Activated CD4-positive, alpha-beta T cell treated with anti-CD3 and anti-CD28 coated beads for 36 hours (primary cell): ENCODE results near the gene RIF1. TPM values are rescaled to one million over a fixed set of nuclear protein-coding genes. Genes with fewer than 3 reads are reported as not detected.

ENCODE experiments used
- ATAC-seq: fragments of 200-7000 bp; cut with Tn5 transposase; one replicate; pipeline ENCODE4 v1.10.0; 2021; ENCODE audit warnings: mild to moderate bottlenecking, moderate library complexity
- CTCF ChIA-PET: fragments of 350-600 bp; sonication (Branson Sonifier 250); formaldehyde crosslinking; loops from one replicate; lab custom pipeline; 2021; ENCODE audit warnings: antibody characterized with exemption; lab: Charles Lee
- POLR2A ChIA-PET: fragments of 350-600 bp; sonication (Branson Sonifier 250); formaldehyde crosslinking; loops from one replicate; lab custom pipeline; 2021; ENCODE audit warnings: antibody characterized with exemption, inconsistent platforms; lab: Charles Lee
- DNase-seq: peaks from one replicate; pipeline ENCODE4 v3.0.0-alpha.2; 2020
- H3K27ac Mint-ChIP-seq: one replicate; pipeline ENCODE4 v1.8.0; 2021; ENCODE audit warnings: mixed read lengths
- H3K27me3 Mint-ChIP-seq: one replicate; pipeline ENCODE4 v1.8.0; 2021; ENCODE audit warnings: mixed read lengths
- H3K36me3 Mint-ChIP-seq: one replicate; pipeline ENCODE4 v1.8.0; 2021; ENCODE audit warnings: low read depth, mixed read lengths
- H3K4me1 Mint-ChIP-seq: one replicate; pipeline ENCODE4 v1.8.0; 2021; ENCODE audit warnings: mixed read lengths
- H3K4me3 Mint-ChIP-seq: one replicate; pipeline ENCODE4 v1.8.0; 2021; ENCODE audit warnings: mild to moderate bottlenecking, moderate library complexity, mixed read lengths
- H3K9me3 Mint-ChIP-seq: one replicate; pipeline ENCODE4 v1.8.0; 2021; ENCODE audit warnings: low read depth, mixed read lengths
- intact Hi-C, 2 experiments: fragments of 100-400 bp; cut with DNase I in 1 of 2; cut with micrococcal nuclease in 1 of 2; formaldehyde crosslinking; loops; one replicate each; pipeline versions ENCODE4 v1.14.2 to v1.15.1; 2022 to 2024; cut with DNase I, micrococcal nuclease
- total RNA-seq, 2 experiments: library from RNA; stranded (reverse); gene quantifications; one replicate each; pipeline ENCODE4 v1.2.3, GENCODE V29; 2021

Gene RIF1, protein sequence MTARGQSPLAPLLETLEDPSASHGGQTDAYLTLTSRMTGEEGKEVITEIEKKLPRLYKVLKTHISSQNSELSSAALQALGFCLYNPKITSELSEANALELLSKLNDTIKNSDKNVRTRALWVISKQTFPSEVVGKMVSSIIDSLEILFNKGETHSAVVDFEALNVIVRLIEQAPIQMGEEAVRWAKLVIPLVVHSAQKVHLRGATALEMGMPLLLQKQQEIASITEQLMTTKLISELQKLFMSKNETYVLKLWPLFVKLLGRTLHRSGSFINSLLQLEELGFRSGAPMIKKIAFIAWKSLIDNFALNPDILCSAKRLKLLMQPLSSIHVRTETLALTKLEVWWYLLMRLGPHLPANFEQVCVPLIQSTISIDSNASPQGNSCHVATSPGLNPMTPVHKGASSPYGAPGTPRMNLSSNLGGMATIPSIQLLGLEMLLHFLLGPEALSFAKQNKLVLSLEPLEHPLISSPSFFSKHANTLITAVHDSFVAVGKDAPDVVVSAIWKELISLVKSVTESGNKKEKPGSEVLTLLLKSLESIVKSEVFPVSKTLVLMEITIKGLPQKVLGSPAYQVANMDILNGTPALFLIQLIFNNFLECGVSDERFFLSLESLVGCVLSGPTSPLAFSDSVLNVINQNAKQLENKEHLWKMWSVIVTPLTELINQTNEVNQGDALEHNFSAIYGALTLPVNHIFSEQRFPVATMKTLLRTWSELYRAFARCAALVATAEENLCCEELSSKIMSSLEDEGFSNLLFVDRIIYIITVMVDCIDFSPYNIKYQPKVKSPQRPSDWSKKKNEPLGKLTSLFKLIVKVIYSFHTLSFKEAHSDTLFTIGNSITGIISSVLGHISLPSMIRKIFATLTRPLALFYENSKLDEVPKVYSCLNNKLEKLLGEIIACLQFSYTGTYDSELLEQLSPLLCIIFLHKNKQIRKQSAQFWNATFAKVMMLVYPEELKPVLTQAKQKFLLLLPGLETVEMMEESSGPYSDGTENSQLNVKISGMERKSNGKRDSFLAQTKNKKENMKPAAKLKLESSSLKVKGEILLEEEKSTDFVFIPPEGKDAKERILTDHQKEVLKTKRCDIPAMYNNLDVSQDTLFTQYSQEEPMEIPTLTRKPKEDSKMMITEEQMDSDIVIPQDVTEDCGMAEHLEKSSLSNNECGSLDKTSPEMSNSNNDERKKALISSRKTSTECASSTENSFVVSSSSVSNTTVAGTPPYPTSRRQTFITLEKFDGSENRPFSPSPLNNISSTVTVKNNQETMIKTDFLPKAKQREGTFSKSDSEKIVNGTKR (N-terminal part only)
- 10 to 100 TPM; 55.7 to 67.1 TPM for total RNA-seq

DNA sequence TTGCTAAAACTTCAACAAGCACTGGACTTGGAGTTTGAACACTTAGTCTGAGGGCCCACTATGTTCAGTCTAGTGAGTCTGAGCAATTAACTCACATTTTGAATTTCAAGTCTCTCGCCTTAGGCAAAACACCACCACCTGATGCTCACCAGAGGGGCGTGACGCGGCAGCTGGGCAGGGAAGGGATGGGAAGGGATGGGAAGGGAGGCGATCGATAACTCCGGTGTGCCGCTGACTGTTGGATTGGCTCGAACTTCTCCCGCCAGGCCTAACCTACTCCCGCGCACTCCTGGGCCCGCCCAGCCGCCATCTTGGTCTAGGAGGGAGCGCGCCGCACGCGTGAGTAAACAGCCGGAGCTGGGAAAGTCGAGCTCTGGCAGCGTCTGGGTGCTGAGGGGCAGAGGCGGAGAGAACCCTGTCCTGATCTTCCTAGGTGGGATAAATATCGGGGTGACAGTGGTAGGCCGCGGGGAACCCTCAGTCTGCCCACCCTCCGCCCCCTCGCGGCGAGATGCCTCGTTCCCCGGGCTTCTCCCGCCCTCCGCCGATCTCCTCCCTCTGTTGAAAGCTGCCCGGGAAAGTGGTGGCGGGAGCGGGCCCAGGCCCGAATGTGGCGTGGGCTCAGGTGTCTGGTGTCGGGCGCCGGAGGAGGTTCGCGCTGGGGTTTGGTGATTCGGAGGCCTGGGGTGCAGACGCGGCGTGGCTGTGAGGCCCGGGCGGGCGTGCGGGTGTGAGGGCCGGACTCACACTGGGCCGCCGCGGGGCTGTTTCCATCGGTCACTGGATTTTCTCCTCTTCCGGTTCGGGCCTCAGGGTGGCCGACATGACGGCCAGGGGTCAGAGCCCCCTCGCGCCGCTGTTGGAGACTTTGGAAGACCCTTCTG, at the start of gene RIF1:
TSS of gene RIF1 (plus strand) at position 302 of the 884 bp plus-strand sequence. CDS start at position 824, 522 bp downstream.
- H3K4me1 Mint-ChIP-seq, result peaks cover 28% of the 10 kb centered on the region
- H3K4me3 Mint-ChIP-seq, result peak within 1 kb of the TSS; percentile 97
- CTCF ChIA-PET, result interaction anchor here (1.4 kb wide), 2 partner anchors 11 to 147 kb away, joined by 3 to 4 read pairs; no protein-coding TSS in a partner anchor
- DNase-seq (peak; percentile 91), ATAC-seq (peak; percentile 97)
- peak within 1 kb of the TSS; percentile 98 for H3K27ac Mint-ChIP-seq
- intact Hi-C loops, result loop anchor here (1.0 to 2.0 kb wide), 3 partner anchors 121 to 1823 kb away; partner anchors contain the start of genes RBM43 (in 2 of the 2), MMADHC (in 1 of the 2) and NMI (in 1 of the 2)
- H3K36me3 Mint-ChIP-seq, result peaks cover 32% of the 10 kb centered on the region
- H3K27me3 Mint-ChIP-seq, result no peaks in the 10 kb centered on the region
- H3K9me3 Mint-ChIP-seq, result no peaks in the 10 kb centered on the region
- POLR2A ChIA-PET, result interaction anchor here (0.6 to 0.7 kb wide), 2 partner anchors 9 to 27 kb away, joined by 3 to 6 read pairs; no protein-coding TSS in a partner anchor

DNA sequence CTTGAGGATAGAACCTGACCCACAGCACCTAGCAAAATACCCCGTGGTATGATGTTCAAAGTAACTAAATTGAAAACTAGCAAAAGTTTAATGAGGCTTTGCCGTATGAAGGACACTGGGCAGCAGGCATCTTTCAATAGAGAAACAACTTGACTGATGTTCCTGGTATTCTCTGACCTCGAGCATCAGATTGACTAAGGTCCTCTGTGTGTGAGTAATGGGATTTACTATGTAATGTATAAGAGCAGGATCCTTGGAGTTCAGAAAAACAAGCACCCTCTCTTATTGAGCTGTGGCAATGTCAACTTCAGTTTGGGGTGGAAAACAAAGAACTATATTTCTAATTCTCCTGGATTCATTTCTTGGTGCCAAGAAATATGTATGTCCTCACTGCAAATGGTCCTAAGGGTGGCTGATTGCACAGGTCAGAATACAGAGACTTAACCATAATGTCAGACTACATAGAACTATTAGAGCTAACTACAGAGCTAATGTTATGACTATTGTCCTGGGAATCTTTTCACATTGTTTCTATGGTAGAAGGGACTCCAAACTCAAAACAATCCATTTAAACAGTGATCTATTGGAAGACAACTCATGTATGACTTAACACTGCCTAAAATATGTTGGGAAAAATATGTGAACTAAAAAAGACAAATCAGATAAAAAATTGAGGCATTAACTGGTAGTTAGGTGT, 47.9 kb upstream of the RIF1 start:
- POLR2A ChIA-PET, result no interaction called here
- DNase-seq (no peak), ATAC-seq (no peak)
- CTCF ChIA-PET, result no interaction called here
- Mint-ChIP-seq H3K9me3 (no peaks in the 10 kb centered on the region), H3K27ac (no peak overlapping the region), H3K4me3 (no peak overlapping the region), H3K4me1 (no peaks in the 10 kb centered on the region), H3K36me3 (no peaks in the 10 kb centered on the region), H3K27me3 (peaks cover 2% of the 10 kb centered on the region)
- intact Hi-C loops, result no loop called here

DNA sequence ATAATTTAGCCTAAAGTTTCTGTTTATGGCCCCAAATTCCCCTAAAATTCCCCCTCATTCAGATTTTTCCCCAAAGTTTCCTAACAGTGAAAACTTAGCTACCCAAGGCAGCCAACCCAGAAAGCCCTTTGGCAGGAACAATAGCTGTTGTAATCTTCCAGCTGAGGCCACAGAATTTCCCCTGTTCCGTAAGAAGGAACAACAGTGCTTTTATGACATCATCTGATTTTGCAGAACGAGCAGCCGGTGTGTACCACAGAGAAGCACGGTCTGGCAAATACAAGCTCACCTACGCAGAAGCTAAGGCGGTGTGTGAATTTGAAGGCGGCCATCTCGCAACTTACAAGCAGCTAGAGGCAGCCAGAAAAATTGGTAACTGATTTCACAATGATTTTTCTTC, 46.0 kb upstream of the RIF1 start:
- CTCF ChIA-PET, result interaction anchor here (1.1 kb wide), 1 partner anchor 29 kb away, joined by 3 read pairs; no protein-coding TSS in a partner anchor
- H3K9me3 Mint-ChIP-seq, result no peaks in the 10 kb centered on the region
- H3K4me1 Mint-ChIP-seq, result no peaks in the 10 kb centered on the region
- POLR2A ChIA-PET, result no interaction called here
- H3K36me3 Mint-ChIP-seq, result no peaks in the 10 kb centered on the region
- intact Hi-C loops, result no loop called here
- ATAC-seq, result no peak
- no peak overlapping the region for H3K27ac Mint-ChIP-seq
- H3K4me3 Mint-ChIP-seq, result no peak overlapping the region
- H3K27me3 Mint-ChIP-seq, result peaks cover 2% of the 10 kb centered on the region
- DNase-seq, result no peak

DNA sequence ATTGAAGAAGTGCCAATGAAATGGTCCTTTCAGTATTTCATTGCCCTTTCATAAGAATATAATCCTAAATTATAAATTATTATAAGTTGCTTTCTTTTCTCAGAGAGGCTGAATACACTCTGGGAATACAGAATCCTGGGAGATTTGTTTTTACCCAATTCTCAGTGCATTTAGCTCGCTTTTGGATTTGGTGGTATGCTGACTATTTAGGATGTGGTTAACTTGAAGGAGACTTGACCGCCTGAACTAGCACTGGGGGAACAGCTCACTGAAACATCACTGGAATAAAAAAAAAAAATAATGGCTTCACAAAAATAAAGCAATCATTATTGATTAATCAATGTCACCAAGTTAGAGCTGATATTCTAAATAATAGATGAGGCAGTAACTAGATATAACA, 42.1 kb upstream of the RIF1 start:
- peaks cover 2% of the 10 kb centered on the region for H3K27me3 Mint-ChIP-seq
- DNase-seq (no peak), ATAC-seq (no peak)
- POLR2A ChIA-PET, result no interaction called here
- H3K4me1 Mint-ChIP-seq, result no peaks in the 10 kb centered on the region
- H3K27ac Mint-ChIP-seq, result no peak overlapping the region
- CTCF ChIA-PET, result no interaction called here
- no peaks in the 10 kb centered on the region for H3K36me3 Mint-ChIP-seq
- intact Hi-C loops, result no loop called here
- H3K4me3 Mint-ChIP-seq, result no peak overlapping the region
- no peaks in the 10 kb centered on the region for H3K9me3 Mint-ChIP-seq

DNA sequence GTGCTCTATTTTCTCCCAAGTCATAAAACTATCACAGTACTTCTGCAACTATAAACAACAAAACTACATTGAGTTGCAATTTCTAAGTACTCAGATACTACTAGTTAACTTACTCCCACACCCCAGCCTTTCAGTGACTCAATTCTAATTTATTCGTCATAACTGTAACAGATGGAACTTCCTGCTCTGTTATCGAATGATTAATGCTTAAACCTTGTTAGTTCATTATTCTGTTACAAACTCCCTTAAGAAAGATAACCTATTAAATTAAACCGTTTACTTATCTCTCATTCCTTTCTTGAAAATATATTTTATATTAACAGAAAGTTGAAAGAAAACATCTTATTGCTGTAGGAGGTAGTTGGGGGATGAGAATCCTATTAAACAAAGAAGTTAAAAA, 35.3 kb upstream of the RIF1 start:
- intact Hi-C loops, result no loop called here
- H3K4me1 Mint-ChIP-seq, result peaks cover 8% of the 10 kb centered on the region
- ATAC-seq (peak; percentile 79), DNase-seq (no peak)
- no peak overlapping the region for H3K27ac Mint-ChIP-seq
- H3K27me3 Mint-ChIP-seq, result no peaks in the 10 kb centered on the region
- no peak overlapping the region for H3K4me3 Mint-ChIP-seq
- H3K9me3 Mint-ChIP-seq, result no peaks in the 10 kb centered on the region
- CTCF ChIA-PET, result interaction anchor here (0.9 kb wide), 1 partner anchor 59 kb away, joined by 3 read pairs; no protein-coding TSS in a partner anchor
- POLR2A ChIA-PET, result no interaction called here
- H3K36me3 Mint-ChIP-seq, result no peaks in the 10 kb centered on the region

DNA sequence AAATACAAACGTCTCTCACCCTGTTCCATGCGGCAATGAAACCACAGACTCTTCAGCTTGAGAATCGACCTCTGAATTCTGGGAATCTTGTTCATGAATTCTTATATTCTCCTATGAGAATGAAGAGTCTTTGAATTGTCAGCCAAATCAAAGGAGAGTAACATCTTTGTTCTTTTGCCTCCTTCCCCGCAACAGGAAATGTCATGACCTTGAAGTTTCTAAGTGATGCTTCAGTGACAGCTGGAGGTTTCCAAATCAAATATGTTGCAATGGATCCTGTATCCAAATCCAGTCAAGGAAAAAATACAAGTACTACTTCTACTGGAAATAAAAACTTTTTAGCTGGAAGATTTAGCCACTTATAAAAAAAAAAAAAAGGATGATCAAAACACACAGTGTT, 30.5 kb upstream of the RIF1 start:
- intact Hi-C loops, result no loop called here

DNA sequence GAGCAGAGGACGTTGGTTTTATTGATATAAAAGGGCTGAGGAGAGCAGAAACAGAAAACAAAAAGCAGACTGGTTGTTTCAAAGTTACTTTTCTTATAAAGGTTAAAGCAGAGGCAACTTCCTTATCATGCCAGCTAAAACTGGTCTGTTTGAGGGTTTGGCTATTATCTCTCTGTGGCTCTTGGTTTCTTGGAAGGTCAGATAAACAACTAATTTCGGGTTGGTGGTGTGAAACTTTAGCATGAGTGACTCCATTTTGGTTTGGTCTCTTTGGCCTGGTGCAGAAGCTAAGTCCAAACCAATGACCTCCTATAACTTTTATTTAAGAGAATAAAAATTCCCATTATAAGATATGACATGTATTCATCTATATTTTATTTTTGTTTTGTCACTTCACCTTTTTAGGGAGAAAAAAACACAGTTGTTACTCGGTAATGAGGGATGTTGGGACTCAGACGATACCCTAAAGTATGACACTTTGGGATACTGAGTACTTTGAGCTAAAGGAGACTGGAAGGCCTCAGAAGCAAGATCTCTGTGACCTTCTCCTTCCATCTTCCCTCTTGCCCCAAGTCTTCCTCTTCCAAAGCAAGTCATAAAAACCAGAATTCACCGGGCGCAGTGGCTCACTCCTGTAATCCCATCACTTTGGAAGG, 29.0 kb upstream of the RIF1 start:
- intact Hi-C loops, result no loop called here
- Mint-ChIP-seq H3K27ac (no peak overlapping the region), H3K4me3 (no peak overlapping the region), H3K9me3 (no peaks in the 10 kb centered on the region), H3K36me3 (no peaks in the 10 kb centered on the region), H3K4me1 (peaks cover 3% of the 10 kb centered on the region), H3K27me3 (no peaks in the 10 kb centered on the region)
- ATAC-seq (no peak), DNase-seq (no peak)
- CTCF ChIA-PET, result no interaction called here
- POLR2A ChIA-PET, result no interaction called here

More for the DNA sequence above, 30.5 kb upstream of the RIF1 start:
- H3K27me3 Mint-ChIP-seq, result no peaks in the 10 kb centered on the region
- H3K4me1 Mint-ChIP-seq, result peaks cover 7% of the 10 kb centered on the region
- H3K27ac Mint-ChIP-seq, result no peak overlapping the region
- no peaks in the 10 kb centered on the region for H3K36me3 Mint-ChIP-seq
- no peak overlapping the region for H3K4me3 Mint-ChIP-seq
- no peak for ATAC-seq
- ChIA-PET POLR2A (no interaction called here), CTCF (no interaction called here)
- H3K9me3 Mint-ChIP-seq, result no peaks in the 10 kb centered on the region
- no peak for DNase-seq

DNA sequence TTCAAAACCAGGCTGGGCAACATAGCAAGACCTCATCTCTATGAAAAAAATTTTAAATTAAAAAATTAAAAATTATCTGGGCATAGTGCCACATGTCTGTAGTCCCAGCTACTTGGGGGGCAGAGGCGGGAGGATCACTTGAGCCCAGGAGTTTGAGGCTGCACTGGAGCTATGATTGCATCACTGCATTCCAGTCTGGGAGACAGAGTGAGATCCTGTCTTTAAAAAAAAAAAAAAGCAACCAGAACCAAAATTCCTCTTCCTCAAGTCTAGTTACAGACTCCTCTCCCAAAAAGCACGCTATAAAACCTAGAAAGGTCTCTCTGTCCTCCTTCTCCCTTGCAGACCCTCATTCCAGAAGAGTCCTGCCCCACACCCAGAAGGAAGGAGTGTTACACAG, 28.4 kb upstream of the RIF1 start:
- Mint-ChIP-seq H3K36me3 (no peaks in the 10 kb centered on the region), H3K4me3 (no peak overlapping the region), H3K4me1 (peaks cover 3% of the 10 kb centered on the region), H3K27me3 (no peaks in the 10 kb centered on the region), H3K9me3 (no peaks in the 10 kb centered on the region), H3K27ac (no peak overlapping the region)
- ATAC-seq, result no peak
- no peak for DNase-seq
- intact Hi-C loops, result no loop called here
- CTCF ChIA-PET, result interaction anchor here (0.6 kb wide), 1 partner anchor 112 kb away, joined by 3 read pairs; no protein-coding TSS in a partner anchor
- POLR2A ChIA-PET, result no interaction called here

DNA sequence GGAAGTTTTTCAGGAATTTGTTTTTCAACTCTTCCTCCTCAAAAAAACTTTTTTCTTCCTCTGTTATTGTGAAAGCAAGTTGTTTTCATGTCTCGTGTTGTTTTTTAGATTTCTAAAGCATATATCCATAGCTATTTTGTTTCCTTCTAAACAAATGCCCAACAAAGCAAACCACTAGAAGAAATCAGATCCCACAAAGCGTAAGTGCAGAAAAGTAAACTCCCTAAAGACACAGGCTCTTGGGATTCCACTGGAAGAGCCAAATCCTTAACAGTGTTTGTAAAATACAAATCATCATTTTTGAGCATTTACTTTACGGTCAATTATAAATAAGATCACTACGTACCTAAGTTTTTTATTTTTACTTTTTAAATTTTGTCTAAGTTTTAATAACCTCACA, 21.7 kb upstream of the RIF1 start:
- DNase-seq, result no peak
- Mint-ChIP-seq H3K27me3 (no peaks in the 10 kb centered on the region), H3K4me1 (no peaks in the 10 kb centered on the region), H3K4me3 (no peak overlapping the region), H3K9me3 (no peaks in the 10 kb centered on the region), H3K36me3 (no peaks in the 10 kb centered on the region), H3K27ac (no peak overlapping the region)
- no peak for ATAC-seq
- intact Hi-C loops, result loop anchor here in 1 of 2 experiments (1.0 kb wide), 1 partner anchor 16 kb away; no protein-coding TSS in a partner anchor
- ChIA-PET POLR2A (no interaction called here), CTCF (interaction anchor here (0.7 kb wide), 1 partner anchor 96 kb away, joined by 3 read pairs; no protein-coding TSS in a partner anchor)
